GM19397 (cell line): ENCODE measurements around the gene ARNT2.
"Not testable (repeated sequence)": the region's sequence is repeated elsewhere in the genome, so short reads cannot be mapped to it uniquely, and the experiment has no call there.

Source experiments
- ATAC-seq: cut with Tn5 transposase; IDR thresholded peaks from one replicate; pipeline ENCODE4 v1.9.1; 2021; ENCODE audit warnings: mild to moderate bottlenecking, moderate library complexity; ENCODE audit not compliant: unreplicated experiment

The ARNT2 gene

GRCh38 chr15:80641384-80641783, 237.2 kb downstream of the ARNT2 start:
- no peak for ATAC-seq

GRCh38 chr15:80643431-80643951, 239.3 kb downstream of the ARNT2 start:
- ATAC-seq, result no peak

- no peak for ATAC-seq
Measured at GRCh38 chr15:80645494-80646065, 241.4 kb downstream of the ARNT2 start.

GRCh38 chr15:80647424-80647823, 243.2 kb downstream of the ARNT2 start:
- ATAC-seq, result not testable (repeated sequence)
